SU-DHL-6 (cell line): ENCODE results near the gene PRF1.

ENCODE experiments used
- H2AFZ ChIP-seq: fragments of 200-600 bp; sonication (generic); 2 replicates; pipeline ENCODE4 v1.6.1; 2014; ENCODE audit warnings: low read depth, mild to moderate bottlenecking, moderate library complexity, mixed read lengths, antibody characterized with exemption, low read length; ENCODE audit not compliant: severe bottlenecking
- H3F3A ChIP-seq: fragments of 200-600 bp; shearing (Covaris generic); 2 replicates; pipeline ENCODE4 v1.6.0; 2016; ENCODE audit warnings: antibody characterized with exemption, mild to moderate bottlenecking; ENCODE audit not compliant: insufficient read depth
- H3K27ac ChIP-seq: fragments of 200-600 bp; sonication (generic); 2 replicates; pipeline ENCODE4 v1.5.1; 2016; ENCODE audit warnings: low read depth, mild to moderate bottlenecking, low read length, moderate library complexity, mixed read lengths
- H3K27me3 ChIP-seq: fragments of 200-600 bp; sonication (generic), shearing (Covaris generic); 2 replicates; pipeline ENCODE4 v1.6.0; 2014; ENCODE audit warnings: mild to moderate bottlenecking, low read length
- H3K36me3 ChIP-seq: fragments of 200-600 bp; sonication (generic); 2 replicates; pipeline ENCODE4 v1.6.1; 2014; ENCODE audit warnings: mild to moderate bottlenecking, low read length, mixed read lengths
- H3K4me2 ChIP-seq: fragments of 300-600, 200-600 bp; shearing (Covaris generic), sonication (generic); 2 replicates; pipeline ENCODE4 v1.6.0; 2014; ENCODE audit warnings: low read length, low read depth, mild to moderate bottlenecking; ENCODE audit not compliant: poor library complexity, severe bottlenecking
- H3K4me3 ChIP-seq: fragments of 200-600 bp; sonication (generic); 2 replicates; pipeline ENCODE4 v1.5.1; 2014; ENCODE audit warnings: antibody characterized with exemption, low read length, mild to moderate bottlenecking, mixed read lengths; ENCODE audit not compliant: insufficient read depth, poor library complexity, severe bottlenecking
- H3K79me2 ChIP-seq: fragments of 200-600 bp; sonication (generic); 2 replicates; pipeline ENCODE4 v1.6.1; 2014; ENCODE audit warnings: mild to moderate bottlenecking, low read length, moderate library complexity; ENCODE audit not compliant: insufficient read depth
- H3K9ac ChIP-seq: fragments of 200-600 bp; sonication (generic); 2 replicates; pipeline ENCODE4 v1.7.0; 2014; ENCODE audit warnings: mild to moderate bottlenecking, low read length
- H3K9me2 ChIP-seq: fragments of 200-600 bp; sonication (generic); replicated peaks from 2 replicates; pipeline ENCODE4 v1.6.1; 2014; ENCODE audit warnings: low read length; ENCODE audit not compliant: insufficient read depth
- H3K9me3 ChIP-seq: fragments of 200-600 bp; sonication (generic); 2 replicates; pipeline ENCODE4 v1.6.1; 2014; ENCODE audit warnings: low read length, mixed read lengths; ENCODE audit not compliant: insufficient read depth
- H4K20me1 ChIP-seq: fragments of 200-600 bp; sonication (generic); 2 replicates; pipeline ENCODE4 v1.6.1; 2014; ENCODE audit warnings: low read depth, mild to moderate bottlenecking, antibody characterized with exemption, low read length, moderate library complexity, mixed read lengths
- EZH2phosphoT487 ChIP-seq: fragments of 200-600 bp; sonication (generic), shearing (Covaris generic); conservative IDR thresholded peaks from 2 replicates; pipeline ENCODE4 v1.6.1; 2018; ENCODE audit warnings: mild to moderate bottlenecking, antibody characterized with exemption, low read length, moderate library complexity, mixed read lengths
- TF ChIP-seq, protein P1 (sequence below): fragments of 200-600 bp; sonication (generic); IDR thresholded peaks from one replicate; pipeline ENCODE4 v1.5.1; 2017; ENCODE audit warnings: antibody characterized with exemption, mild to moderate bottlenecking, low read length, moderate library complexity; ENCODE audit not compliant: insufficient read depth, poor library complexity, severe bottlenecking

Gene PRF1

GRCh38 chr10:70584909-70585544 lies 17.5 kb downstream of the PRF1 start:
- H4K20me1 ChIP-seq = no peaks in the 10 kb centered on the region

GRCh38 chr10:70584366-70584765 lies 18.2 kb downstream of the PRF1 start:
- Histone ChIP-seq H4K20me1 (no peaks in the 10 kb centered on the region), H3K9me2 (no peaks in the 10 kb centered on the region), H3F3A (no peaks in the 10 kb centered on the region), H3K9me3 (no peaks in the 10 kb centered on the region), H2AFZ (no peak overlapping the region), H3K79me2 (no peaks in the 10 kb centered on the region), H3K4me2 (no peak overlapping the region), H3K27me3 (no peaks in the 10 kb centered on the region), H3K4me3 (no peak overlapping the region), H3K36me3 (no peaks in the 10 kb centered on the region), H3K9ac (no peak overlapping the region), H3K27ac (no peak overlapping the region)
- TF ChIP-seq, protein P1, sequence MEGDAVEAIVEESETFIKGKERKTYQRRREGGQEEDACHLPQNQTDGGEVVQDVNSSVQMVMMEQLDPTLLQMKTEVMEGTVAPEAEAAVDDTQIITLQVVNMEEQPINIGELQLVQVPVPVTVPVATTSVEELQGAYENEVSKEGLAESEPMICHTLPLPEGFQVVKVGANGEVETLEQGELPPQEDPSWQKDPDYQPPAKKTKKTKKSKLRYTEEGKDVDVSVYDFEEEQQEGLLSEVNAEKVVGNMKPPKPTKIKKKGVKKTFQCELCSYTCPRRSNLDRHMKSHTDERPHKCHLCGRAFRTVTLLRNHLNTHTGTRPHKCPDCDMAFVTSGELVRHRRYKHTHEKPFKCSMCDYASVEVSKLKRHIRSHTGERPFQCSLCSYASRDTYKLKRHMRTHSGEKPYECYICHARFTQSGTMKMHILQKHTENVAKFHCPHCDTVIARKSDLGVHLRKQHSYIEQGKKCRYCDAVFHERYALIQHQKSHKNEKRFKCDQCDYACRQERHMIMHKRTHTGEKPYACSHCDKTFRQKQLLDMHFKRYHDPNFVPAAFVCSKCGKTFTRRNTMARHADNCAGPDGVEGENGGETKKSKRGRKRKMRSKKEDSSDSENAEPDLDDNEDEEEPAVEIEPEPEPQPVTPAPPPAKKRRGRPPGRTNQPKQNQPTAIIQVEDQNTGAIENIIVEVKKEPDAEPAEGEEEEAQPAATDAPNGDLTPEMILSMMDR = no peak

More at GRCh38 chr10:70584909-70585544, 17.5 kb downstream of the PRF1 start:
- no peaks in the 10 kb centered on the region for H3K9me3 ChIP-seq
- no peak overlapping the region for H3K4me2 ChIP-seq
- no peaks in the 10 kb centered on the region for H3K36me3 ChIP-seq
- H3K9me2 ChIP-seq = no peaks in the 10 kb centered on the region
- no peaks in the 10 kb centered on the region for H3K27me3 ChIP-seq
- no peak overlapping the region for H3K9ac ChIP-seq
- H3K27ac ChIP-seq = no peak overlapping the region
- H2AFZ ChIP-seq = no peak overlapping the region
- H3K4me3 ChIP-seq = no peak overlapping the region
- TF ChIP-seq, protein P1 = no peak
- TF ChIP-seq EZH2phosphoT487 = no peak
- H3F3A ChIP-seq = no peaks in the 10 kb centered on the region
- H3K79me2 ChIP-seq = no peaks in the 10 kb centered on the region

DNA sequence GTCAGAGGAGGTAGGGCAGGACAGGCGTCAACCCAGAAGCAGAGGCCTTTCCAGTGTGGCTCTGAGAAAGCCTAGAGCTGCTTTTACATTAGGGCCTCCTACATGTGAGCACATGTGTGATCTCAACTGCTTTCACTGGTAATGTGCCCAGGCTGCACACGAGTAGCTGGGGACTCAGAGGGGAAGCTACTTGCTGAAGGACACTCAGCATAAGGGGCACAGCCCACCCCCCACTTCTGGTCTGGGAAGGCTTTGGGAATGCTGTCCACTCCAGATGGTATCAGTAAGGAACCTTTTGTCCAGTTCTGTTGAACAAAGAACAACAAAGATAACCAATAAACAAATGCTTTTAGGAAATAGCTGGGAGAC lies 18.9 kb downstream of the PRF1 start:
- Histone ChIP-seq H3K27ac (no peak overlapping the region), H3K9ac (no peak overlapping the region), H3K9me2 (no peaks in the 10 kb centered on the region), H3K79me2 (no peaks in the 10 kb centered on the region), H3K27me3 (no peaks in the 10 kb centered on the region), H3K36me3 (no peaks in the 10 kb centered on the region; the same call in 1 of the 2 replicates), H2AFZ (no peak overlapping the region), H4K20me1 (no peaks in the 10 kb centered on the region), H3F3A (peaks cover 4% of the 10 kb centered on the region; the same call in 1 of the 2 replicates), H3K4me2 (no peak overlapping the region), H3K9me3 (no peaks in the 10 kb centered on the region), H3K4me3 (no peak overlapping the region)
- TF ChIP-seq, protein P1 = no peak
- no peak for TF ChIP-seq EZH2phosphoT487
